Heart right ventricle (tissue), 16 donors: ENCODE data around the gene STUM. TPM values are rescaled to one million over a fixed set of nuclear protein-coding genes. Genes with fewer than 3 reads are reported as not detected.
"Not testable (repeated sequence)": the region's sequence is repeated elsewhere in the genome, so short reads cannot be mapped to it uniquely, and the experiment has no call there.

Source experiments
- ATAC-seq, 8 donors: fragments of 200-7000 bp; cut with Tn5 transposase; one replicate each; pipeline ENCODE4 v1.9.1; 2020; ENCODE audit warnings: mild to moderate bottlenecking in 8 of 8, moderate library complexity in 8 of 8, moderate number of reproducible peaks in 1 of 8
- DNase-seq, 2 donors: peaks; one replicate each; pipeline ENCODE4 v3.0.0-alpha.2; 2020
- H3K27ac ChIP-seq, 10 donors: fragments of 200-600 bp; sonication (generic) in 2 of 10; one replicate each; pipeline versions ENCODE4 v1.5.0 to v1.8.0; 2020 to 2022; ENCODE audit warnings: mild to moderate bottlenecking in 3 of 10
- H3K27me3 ChIP-seq, 7 donors: fragments of 200-600 bp; one replicate each; pipeline ENCODE4 v1.8.0; 2021 to 2022; ENCODE audit warnings: mild to moderate bottlenecking in 2 of 7
- H3K36me3 ChIP-seq, 9 donors: fragments of 200-600 bp; sonication (generic) in 1 of 9; one replicate each; pipeline versions ENCODE4 v1.5.0 to v1.8.0; 2020 to 2022; ENCODE audit warnings: mild to moderate bottlenecking in 2 of 9
- H3K4me1 ChIP-seq, 9 donors: fragments of 200-600 bp; sonication (generic) in 1 of 9; one replicate each; pipeline versions ENCODE4 v1.5.0 to v1.8.0; 2020 to 2022; ENCODE audit warnings: mild to moderate bottlenecking in 4 of 9
- H3K4me3 ChIP-seq, 10 donors: fragments of 200-600 bp; sonication (generic) in 2 of 10; one replicate each; pipeline versions ENCODE4 v1.5.0 to v1.8.0; 2020 to 2022; ENCODE audit warnings: mild to moderate bottlenecking in 7 of 10, moderate library complexity in 2 of 10
- H3K9me3 ChIP-seq, 11 donors: fragments of 200-600 bp in 10 of 11; sonication (generic) in 2 of 11; one replicate each; pipeline versions ENCODE4 v1.5.0 to v1.8.0; 2013 to 2022; ENCODE audit warnings: mild to moderate bottlenecking in 2 of 11, control low read depth in 1 of 11, moderate library complexity in 1 of 11
- WGBS, 2 donors: extraction: QIAGEN DNeasy Blood & Tissue Kit; methylation state at CpG; one replicate each; pipeline ENCODE4 v1.1.7; 2013; ENCODE audit warnings: inconsistent platforms in 1 of 2; 5-methylcytosine and 5-hydroxymethylcytosine counted together
- intact Hi-C, 10 donors: fragments of 100-400 bp; cut with DNase I; formaldehyde crosslinking; loops; one replicate each; pipeline versions ENCODE4 v1.11.1 to v1.14.2; 2022
- polyA plus RNA-seq, 2 donors: library from polyadenylated mRNA; stranded (reverse); fragments of 200-250 nt; gene quantifications; one replicate each; pipeline ENCODE4 v1.2.3, GENCODE V29; 2013
- total RNA-seq, 10 donors: library from RNA; stranded (reverse); fragmentation: NEBNext Ultra II Directional in 3 of 10; extraction: Animal tissue kit (Norgen Biotek cat#: 25700) in 3 of 10; gene quantifications; one replicate each; pipeline versions ENCODE4 v1.2.1 to v1.2.4, GENCODE V29; 2021 to 2023
- TF ChIP-seq, protein P1 (sequence below), 9 donors: fragments of 200-600 bp; sonication (generic) in 2 of 9; IDR thresholded peaks; one replicate each; pipeline versions ENCODE4 v1.5.0 to v1.8.0; 2021 to 2022; ENCODE audit warnings: antibody characterized with exemption in 9 of 9, mild to moderate bottlenecking in 5 of 9, moderate library complexity in 1 of 9
- donor health status: Arrhythmogenic right ventricular cardiomyopathy.
- donor health status: ischemic (EF 13 %, LVEDD 7.1; RV severe dilation, severe dysfunction).
- donor health status: healthy with polysubstance abuse.
- donor health status: DM: no; HTN: yes; CAD: no.
- donor health status: DM: no; HTN: no; CAD: no.
- donor health status: ischemic (EF 25% LVEDD 6.9; RV normal size, moderate dysfunction).
- donor health status: ischemic (EF 25% LVEDD 5.7; RV mildly dilated, moderate dysfunction).
- donor health status: healthy.
- donor health status: DM: yes; HTN: yes; CAD: no.
- donor health status: Ischemic cardiomyopathy.
- donor health status: ischemic (EF 35%, LVEDD 5.7; RV mildly dilated, moderate dysfunction).
- donor health status: nonischemic (EF 11% LVEDD 7.7; RV severe dilation, severe dysfunction).
- donor health status: DM: yes; HTN: yes; CAD: no.
- donor health status: PGD.
- donor health status: ischemic (EF 29% LVEDD 5.4; RV normal size, mild dysfunction).
- donor health status: nonischemic (EF 23%, LVEDD 6.1; RV moderate dilation, normal function).

The STUM gene
- total and polyA plus RNA-seq, 12 donors = 0.36 to 2.8 (median 0.94) TPM

GRCh38 chr1:226610671-226611070 lies 62.1 kb downstream of the STUM start:
- Histone ChIP-seq H3K4me3 (no peak overlapping the region), H3K4me1 (peaks cover 0 to 34% (median 5%) of the 10 kb centered on the region in 9 donors), H3K9me3 (no peaks in the 10 kb centered on the region), H3K36me3 (no peaks in the 10 kb centered on the region), H3K27ac (no peak overlapping the region), H3K27me3 (no peaks in the 10 kb centered on the region)
- intact Hi-C loops = loop anchor here in 2 of 10 donors (10.0 kb wide), 1 partner anchor 186 kb away; no protein-coding TSS in a partner anchor
- no peak for DNase-seq
- peak in 1 of 8 donors; percentile 8 for ATAC-seq
- WGBS, 2 donors = 86 to 91% methylated on average over 7 of the region's 7 CpGs
- TF ChIP-seq, protein P1, sequence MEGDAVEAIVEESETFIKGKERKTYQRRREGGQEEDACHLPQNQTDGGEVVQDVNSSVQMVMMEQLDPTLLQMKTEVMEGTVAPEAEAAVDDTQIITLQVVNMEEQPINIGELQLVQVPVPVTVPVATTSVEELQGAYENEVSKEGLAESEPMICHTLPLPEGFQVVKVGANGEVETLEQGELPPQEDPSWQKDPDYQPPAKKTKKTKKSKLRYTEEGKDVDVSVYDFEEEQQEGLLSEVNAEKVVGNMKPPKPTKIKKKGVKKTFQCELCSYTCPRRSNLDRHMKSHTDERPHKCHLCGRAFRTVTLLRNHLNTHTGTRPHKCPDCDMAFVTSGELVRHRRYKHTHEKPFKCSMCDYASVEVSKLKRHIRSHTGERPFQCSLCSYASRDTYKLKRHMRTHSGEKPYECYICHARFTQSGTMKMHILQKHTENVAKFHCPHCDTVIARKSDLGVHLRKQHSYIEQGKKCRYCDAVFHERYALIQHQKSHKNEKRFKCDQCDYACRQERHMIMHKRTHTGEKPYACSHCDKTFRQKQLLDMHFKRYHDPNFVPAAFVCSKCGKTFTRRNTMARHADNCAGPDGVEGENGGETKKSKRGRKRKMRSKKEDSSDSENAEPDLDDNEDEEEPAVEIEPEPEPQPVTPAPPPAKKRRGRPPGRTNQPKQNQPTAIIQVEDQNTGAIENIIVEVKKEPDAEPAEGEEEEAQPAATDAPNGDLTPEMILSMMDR (IDR thresholded peaks at IDR 0.05) = no peak

GRCh38 chr1:226611301-226611700 lies 62.7 kb downstream of the STUM start:
- Histone ChIP-seq H3K4me3 (no peak overlapping the region), H3K4me1 (peaks cover 0 to 28% (median 5%) of the 10 kb centered on the region in 9 donors), H3K9me3 (no peaks in the 10 kb centered on the region), H3K36me3 (no peaks in the 10 kb centered on the region), H3K27me3 (no peaks in the 10 kb centered on the region), H3K27ac (no peak overlapping the region)
- TF ChIP-seq, protein P1 (IDR thresholded peaks at IDR 0.05) = no peak
- intact Hi-C loops = loop anchor here in 2 of 10 donors (10.0 kb wide), 1 partner anchor 186 kb away; no protein-coding TSS in a partner anchor
- 74 to 78% methylated on average over 8 of the region's 8 CpGs for WGBS, 2 donors
- ATAC-seq = no peak
- DNase-seq = no peak

- H3K9me3 ChIP-seq, H3K27ac ChIP-seq, H3K36me3 ChIP-seq, H3K27me3 ChIP-seq, ATAC-seq, H3K4me3 ChIP-seq, DNase-seq: not testable (repeated sequence)
- H3K4me1 ChIP-seq = peaks cover 0 to 23% (median 5%) of the 10 kb centered on the region in 9 donors
- 84 to 89% methylated on average over 6 of the region's 6 CpGs for WGBS, 2 donors
- intact Hi-C loops = loop anchor here in 2 of 10 donors (10.0 kb wide), 1 partner anchor 187 kb away; no protein-coding TSS in a partner anchor
Measured at GRCh38 chr1:226611980-226612379, 63.4 kb downstream of the STUM start.

- DNase-seq (no peak), ATAC-seq (no peak)
- intact Hi-C loops = loop anchor here in 2 of 10 donors (10.0 kb wide), 1 partner anchor 191 kb away; no protein-coding TSS in a partner anchor
- Histone ChIP-seq H3K36me3 (no peaks in the 10 kb centered on the region), H3K27ac (no peak overlapping the region), H3K4me3 (no peak overlapping the region), H3K4me1 (no peaks in the 10 kb centered on the region), H3K27me3 (no peaks in the 10 kb centered on the region), H3K9me3 (peaks cover 0 to 4% (median 0%) of the 10 kb centered on the region in 11 donors)
- 92 to 97% methylated on average over 9 of the region's 9 CpGs for WGBS, 2 donors
- TF ChIP-seq, protein P1 (IDR thresholded peaks at IDR 0.05) = no peak
Measured at GRCh38 chr1:226615876-226616275, 67.3 kb downstream of the STUM start.

GRCh38 chr1:226616636-226617035 lies 68.1 kb downstream of the STUM start:
- no peak for ATAC-seq
- no peak overlapping the region for H3K27ac ChIP-seq
- no peaks in the 10 kb centered on the region for H3K4me1 ChIP-seq
- no peak overlapping the region for H3K4me3 ChIP-seq
- no peak for DNase-seq
- H3K27me3 ChIP-seq = no peaks in the 10 kb centered on the region
- TF ChIP-seq, protein P1 (IDR thresholded peaks at IDR 0.05) = no peak
- WGBS, 2 donors = 79 to 86% methylated on average over 1 of the region's 1 CpG
- intact Hi-C loops = loop anchor here in 2 of 10 donors (10.0 kb wide), 1 partner anchor 192 kb away; no protein-coding TSS in a partner anchor
- no peaks in the 10 kb centered on the region for H3K36me3 ChIP-seq
- H3K9me3 ChIP-seq = peaks cover 0 to 9% (median 0%) of the 10 kb centered on the region in 11 donors
